Measurements from ENCODE around the gene NDUFB3. TPM values are rescaled to one million over a fixed set of nuclear protein-coding genes. Genes with fewer than 3 reads are reported as not detected.

Gene NDUFB3
- total and polyA plus RNA-seq, 2 experiments from 2014 or later = 34.3 to 230 TPM

- TF ChIP-seq STAT1 (IDR thresholded peaks at IDR 0.05; ENCODE audit: unreplicated experiment) (no peak), EZH2 (IDR thresholded peaks at IDR 0.05; ENCODE audit: low read depth, unreplicated experiment) (no peak), ZNF331 (CRISPR knock-in tag; IDR thresholded peaks at IDR 0.05; ENCODE audit: low read depth) (no peak), CREB1 (CRISPR knock-in tag; IDR thresholded peaks at IDR 0.05; ENCODE audit: low read depth) (no peak), NANOG (IDR thresholded peaks at IDR 0.05; ENCODE audit: borderline replicate concordance) (no peak)
These were observed 34.0 kb downstream of the NDUFB3 start (continued) for GRCh38 chr2:201105759-201106158.

DNA sequence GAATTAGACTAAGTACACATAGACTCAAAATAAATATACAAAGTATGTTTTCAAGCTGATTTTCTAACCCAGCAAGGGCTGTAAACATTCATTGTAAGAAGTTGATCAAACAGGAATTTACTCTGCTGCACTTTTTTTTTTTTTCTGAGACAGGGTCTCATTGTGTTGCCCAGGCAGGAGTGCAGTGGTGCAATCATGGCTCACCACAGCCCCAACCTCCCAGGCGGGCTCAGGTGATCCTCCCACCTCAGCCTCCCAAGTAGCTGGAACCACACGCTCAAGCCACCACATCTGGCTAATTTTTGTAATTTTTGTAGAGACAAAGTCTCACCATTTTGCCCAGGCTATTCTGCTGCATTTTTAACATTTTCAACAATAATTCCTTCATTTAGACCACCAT lies 35.8 kb downstream of the NDUFB3 start:
- peaks cover 4% of the 10 kb centered on the region; the same call in 1 of the 3 replicates for H3K4me1 Mint-ChIP-seq
- no peaks in the 10 kb centered on the region for H3K79me2 ChIP-seq (replicated peaks; ENCODE audit: insufficient read depth)
- H2AFZ ChIP-seq = no peak overlapping the region
- H3K36me3 Mint-ChIP-seq (ENCODE audit: low read depth) = no peaks in the 10 kb centered on the region
- no peaks in the 10 kb centered on the region for H3K4me1 ChIP-seq (ENCODE audit: insufficient read depth)
- H3K27me3 ChIP-seq (ENCODE audit: insufficient read depth) = no peaks in the 10 kb centered on the region
- H3K4me3 ChIP-seq = no peak overlapping the region
- H3K4me2 ChIP-seq = no peak overlapping the region
- H4K20me1 ChIP-seq (replicated peaks; ENCODE audit: insufficient read depth) = no peaks in the 10 kb centered on the region
- H3K9me2 ChIP-seq (ENCODE audit: insufficient read depth) = no peaks in the 10 kb centered on the region
- H3K4me3 Mint-ChIP-seq = no peak overlapping the region
- H3K9me3 Mint-ChIP-seq = no peaks in the 10 kb centered on the region
- no peaks in the 10 kb centered on the region for H3F3A ChIP-seq (replicated peaks; ENCODE audit: low read depth)
- no peak for ATAC-seq
- H3K27ac Mint-ChIP-seq = no peak overlapping the region
- no peak overlapping the region for H3K27ac ChIP-seq (ENCODE audit: low read depth)
- H3K36me3 ChIP-seq (ENCODE audit: insufficient read depth) = no peaks in the 10 kb centered on the region
- DNase-seq (ENCODE audit: low spot score) = no peak
- no peak for TF ChIP-seq ZNF114 (CRISPR knock-in tag; IDR thresholded peaks at IDR 0.05)
- no peak for TF ChIP-seq EZH2 (IDR thresholded peaks at IDR 0.05; ENCODE audit: low read depth, unreplicated experiment)
- no peak for TF ChIP-seq ZNF462 (CRISPR knock-in tag; IDR thresholded peaks at IDR 0.05)
- TF ChIP-seq POLR2AphosphoS5 (IDR thresholded peaks at IDR 0.05; ENCODE audit: low read depth) = no peak
- TF ChIP-seq, protein P1, sequence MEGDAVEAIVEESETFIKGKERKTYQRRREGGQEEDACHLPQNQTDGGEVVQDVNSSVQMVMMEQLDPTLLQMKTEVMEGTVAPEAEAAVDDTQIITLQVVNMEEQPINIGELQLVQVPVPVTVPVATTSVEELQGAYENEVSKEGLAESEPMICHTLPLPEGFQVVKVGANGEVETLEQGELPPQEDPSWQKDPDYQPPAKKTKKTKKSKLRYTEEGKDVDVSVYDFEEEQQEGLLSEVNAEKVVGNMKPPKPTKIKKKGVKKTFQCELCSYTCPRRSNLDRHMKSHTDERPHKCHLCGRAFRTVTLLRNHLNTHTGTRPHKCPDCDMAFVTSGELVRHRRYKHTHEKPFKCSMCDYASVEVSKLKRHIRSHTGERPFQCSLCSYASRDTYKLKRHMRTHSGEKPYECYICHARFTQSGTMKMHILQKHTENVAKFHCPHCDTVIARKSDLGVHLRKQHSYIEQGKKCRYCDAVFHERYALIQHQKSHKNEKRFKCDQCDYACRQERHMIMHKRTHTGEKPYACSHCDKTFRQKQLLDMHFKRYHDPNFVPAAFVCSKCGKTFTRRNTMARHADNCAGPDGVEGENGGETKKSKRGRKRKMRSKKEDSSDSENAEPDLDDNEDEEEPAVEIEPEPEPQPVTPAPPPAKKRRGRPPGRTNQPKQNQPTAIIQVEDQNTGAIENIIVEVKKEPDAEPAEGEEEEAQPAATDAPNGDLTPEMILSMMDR (conservative IDR thresholded peaks at IDR 0.05; ENCODE audit: low read depth in 2 of 2) = no peak
- TF ChIP-seq NANOG (IDR thresholded peaks at IDR 0.05; ENCODE audit: borderline replicate concordance) = no peak
- no peak for TF ChIP-seq ZNF331 (CRISPR knock-in tag; IDR thresholded peaks at IDR 0.05; ENCODE audit: low read depth)
- TF ChIP-seq EZH2phosphoT487 (IDR thresholded peaks at IDR 0.05; ENCODE audit: unreplicated experiment) = no peak
- TF ChIP-seq JUNB (IDR thresholded peaks at IDR 0.05; ENCODE audit: unreplicated experiment) = no peak
- TF ChIP-seq, protein P2, sequence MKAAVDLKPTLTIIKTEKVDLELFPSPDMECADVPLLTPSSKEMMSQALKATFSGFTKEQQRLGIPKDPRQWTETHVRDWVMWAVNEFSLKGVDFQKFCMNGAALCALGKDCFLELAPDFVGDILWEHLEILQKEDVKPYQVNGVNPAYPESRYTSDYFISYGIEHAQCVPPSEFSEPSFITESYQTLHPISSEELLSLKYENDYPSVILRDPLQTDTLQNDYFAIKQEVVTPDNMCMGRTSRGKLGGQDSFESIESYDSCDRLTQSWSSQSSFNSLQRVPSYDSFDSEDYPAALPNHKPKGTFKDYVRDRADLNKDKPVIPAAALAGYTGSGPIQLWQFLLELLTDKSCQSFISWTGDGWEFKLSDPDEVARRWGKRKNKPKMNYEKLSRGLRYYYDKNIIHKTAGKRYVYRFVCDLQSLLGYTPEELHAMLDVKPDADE (IDR thresholded peaks at IDR 0.05) = no peak
- no peak for TF ChIP-seq REST (IDR thresholded peaks at IDR 0.05; ENCODE audit: unreplicated experiment)
- H3K27me3 Mint-ChIP-seq (ENCODE audit: insufficient read depth, low read depth, poor library complexity) = no peaks in the 10 kb centered on the region

All from GM23338 (cell line).